OCI-LY3 (cell line): Measurements from ENCODE around the gene MTHFR.

ENCODE experiments used
- EZH2phosphoT487 ChIP-seq: fragments of 200-600 bp; shearing (Covaris generic); IDR thresholded peaks from 2 replicates; pipeline ENCODE4 v1.6.1; 2018; ENCODE audit warnings: antibody characterized with exemption, mixed run types, low read depth
- TF ChIP-seq, protein P1 (sequence below): fragments of 200-600, 300-600 bp; sonication (generic); IDR thresholded peaks from 2 replicates; pipeline ENCODE4 v1.5.1; 2014; ENCODE audit warnings: antibody characterized with exemption, low read length, low read depth

DNA sequence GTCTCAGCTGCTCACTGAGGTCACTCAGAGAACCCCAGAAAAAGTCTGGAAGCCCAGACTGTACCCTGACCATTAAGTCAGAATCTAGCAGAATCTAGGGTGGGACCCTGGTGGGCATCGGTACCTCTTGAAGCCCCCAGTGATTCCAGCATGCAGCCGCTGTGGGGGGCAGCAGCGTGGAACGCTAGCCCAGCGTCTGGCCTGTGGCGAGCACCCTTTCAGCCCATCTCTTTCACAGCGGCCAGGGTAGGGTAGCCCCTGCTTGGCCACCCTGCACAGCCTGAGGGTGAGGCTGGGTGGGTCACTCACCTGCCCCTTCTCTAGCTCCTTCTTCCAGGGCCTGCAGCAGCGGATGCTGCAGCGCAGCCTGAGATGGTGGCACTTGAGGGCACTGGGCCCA is 27.4 kb downstream of the MTHFR start:
- TF ChIP-seq, protein P1, sequence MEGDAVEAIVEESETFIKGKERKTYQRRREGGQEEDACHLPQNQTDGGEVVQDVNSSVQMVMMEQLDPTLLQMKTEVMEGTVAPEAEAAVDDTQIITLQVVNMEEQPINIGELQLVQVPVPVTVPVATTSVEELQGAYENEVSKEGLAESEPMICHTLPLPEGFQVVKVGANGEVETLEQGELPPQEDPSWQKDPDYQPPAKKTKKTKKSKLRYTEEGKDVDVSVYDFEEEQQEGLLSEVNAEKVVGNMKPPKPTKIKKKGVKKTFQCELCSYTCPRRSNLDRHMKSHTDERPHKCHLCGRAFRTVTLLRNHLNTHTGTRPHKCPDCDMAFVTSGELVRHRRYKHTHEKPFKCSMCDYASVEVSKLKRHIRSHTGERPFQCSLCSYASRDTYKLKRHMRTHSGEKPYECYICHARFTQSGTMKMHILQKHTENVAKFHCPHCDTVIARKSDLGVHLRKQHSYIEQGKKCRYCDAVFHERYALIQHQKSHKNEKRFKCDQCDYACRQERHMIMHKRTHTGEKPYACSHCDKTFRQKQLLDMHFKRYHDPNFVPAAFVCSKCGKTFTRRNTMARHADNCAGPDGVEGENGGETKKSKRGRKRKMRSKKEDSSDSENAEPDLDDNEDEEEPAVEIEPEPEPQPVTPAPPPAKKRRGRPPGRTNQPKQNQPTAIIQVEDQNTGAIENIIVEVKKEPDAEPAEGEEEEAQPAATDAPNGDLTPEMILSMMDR: no peak
- TF ChIP-seq EZH2phosphoT487: no peak
